Measurements from ENCODE around the gene CEMP1.

CEMP1 gene

GRCh38 chr16:2529961-2530628, 1.1 kb downstream of the CEMP1 start:
- Histone ChIP-seq H3K27ac (no peak overlapping the region), H3K79me2 (peaks cover 3% of the 10 kb centered on the region), H3K36me3 (ENCODE audit: control insufficient read depth, insufficient read depth, low read length) (no peaks in the 10 kb centered on the region), H3K4me3 (ENCODE audit: low read depth, low read length) (no peak overlapping the region), H3K9ac (no peak overlapping the region), H2AFZ (no peak overlapping the region), H3K4me2 (ENCODE audit: low read length) (no peak overlapping the region), H3K9me3 (ENCODE audit: control insufficient read depth, low read length) (no peaks in the 10 kb centered on the region), H3K4me1 (peaks cover 3% of the 10 kb centered on the region), H3K27me3 (ENCODE audit: control insufficient read depth, insufficient read depth, low read length) (no peaks in the 10 kb centered on the region)
- TF ChIP-seq CTCF (IDR thresholded peaks at IDR 0.05): no peak

GRCh38 chr16:2529061-2529931, 1.9 kb downstream of the CEMP1 start:
- no peak overlapping the region for H3K4me2 ChIP-seq (ENCODE audit: low read length)
- H3K27me3 ChIP-seq (ENCODE audit: control insufficient read depth, insufficient read depth, low read length): no peaks in the 10 kb centered on the region
- H3K36me3 ChIP-seq (ENCODE audit: control insufficient read depth, insufficient read depth, low read length): no peaks in the 10 kb centered on the region
- no peaks in the 10 kb centered on the region for H3K9me3 ChIP-seq (ENCODE audit: control insufficient read depth, low read length)
- no peak overlapping the region for H3K9ac ChIP-seq
- H3K4me3 ChIP-seq (ENCODE audit: low read depth, low read length): no peak overlapping the region
- no peak overlapping the region for H2AFZ ChIP-seq
- TF ChIP-seq CTCF (IDR thresholded peaks at IDR 0.05): no peak
- H3K27ac ChIP-seq: no peak overlapping the region
- peaks cover 3% of the 10 kb centered on the region for H3K4me1 ChIP-seq
- H3K79me2 ChIP-seq: peaks cover 3% of the 10 kb centered on the region

DNA sequence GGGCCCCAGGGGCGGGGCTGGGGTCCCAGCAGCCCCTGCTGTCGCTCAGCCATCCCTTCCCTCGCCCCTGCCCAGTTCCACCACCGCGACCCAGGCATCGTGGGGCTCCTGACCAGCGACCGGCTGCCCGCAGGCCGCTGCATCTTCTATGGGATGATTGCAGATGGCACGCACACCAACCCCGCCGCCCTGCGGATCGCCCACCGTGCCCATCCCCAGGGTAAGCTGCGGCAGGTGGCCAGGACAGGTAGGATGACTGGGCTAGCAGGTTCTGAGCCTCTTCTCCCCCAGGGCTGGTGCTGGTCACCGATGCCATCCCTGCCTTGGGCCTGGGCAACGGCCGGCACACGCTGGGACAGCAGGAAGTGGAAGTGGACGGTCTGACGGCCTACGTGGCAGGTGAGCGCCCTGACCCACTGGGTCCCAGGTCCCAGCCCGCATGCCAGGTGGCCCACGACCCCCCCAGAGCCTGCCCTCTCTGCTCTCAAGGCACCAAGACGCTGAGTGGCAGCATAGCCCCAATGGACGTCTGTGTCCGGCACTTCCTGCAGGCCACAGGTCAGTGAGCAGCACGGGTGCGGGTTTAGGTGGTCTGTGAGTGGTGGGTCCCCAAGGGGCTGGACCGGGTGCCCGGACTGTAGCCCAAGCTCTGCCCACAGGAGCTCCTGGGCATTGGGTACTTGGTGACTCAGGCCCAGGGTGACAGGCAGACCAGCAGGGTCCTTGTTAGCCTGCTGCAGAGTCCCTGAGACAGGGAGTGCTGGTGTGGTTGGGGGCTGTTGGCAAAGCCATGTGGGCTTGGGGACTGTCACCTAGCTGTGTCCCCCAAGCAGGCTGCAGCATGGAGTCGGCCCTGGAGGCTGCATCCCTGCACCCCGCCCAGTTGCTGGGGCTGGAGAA, 2.8 kb downstream of the CEMP1 start:
- H3K4me3 ChIP-seq (ENCODE audit: low read depth, low read length): no peak overlapping the region
- no peaks in the 10 kb centered on the region for H3K27me3 ChIP-seq (ENCODE audit: control insufficient read depth, insufficient read depth, low read length)
- H3K4me1 ChIP-seq: peaks cover 3% of the 10 kb centered on the region
- no peak overlapping the region for H2AFZ ChIP-seq
- H3K9ac ChIP-seq: no peak overlapping the region
- peaks cover 3% of the 10 kb centered on the region for H3K79me2 ChIP-seq
- H3K27ac ChIP-seq: no peak overlapping the region
- H3K9me3 ChIP-seq (ENCODE audit: control insufficient read depth, low read length): no peaks in the 10 kb centered on the region
- no peak for TF ChIP-seq CTCF (IDR thresholded peaks at IDR 0.05)
- H3K4me2 ChIP-seq (ENCODE audit: low read length): no peak overlapping the region
- H3K36me3 ChIP-seq (ENCODE audit: control insufficient read depth, insufficient read depth, low read length): no peaks in the 10 kb centered on the region

GRCh38 chr16:2527784-2528100, 3.5 kb downstream of the CEMP1 start:
- no peak for TF ChIP-seq CTCF (IDR thresholded peaks at IDR 0.05)
- no peak overlapping the region for H2AFZ ChIP-seq

More at GRCh38 chr16:2527784-2528100, 3.5 kb downstream of the CEMP1 start:
- Histone ChIP-seq H3K9me3 (ENCODE audit: control insufficient read depth, low read length) (no peaks in the 10 kb centered on the region), H3K9ac (no peak overlapping the region), H3K27ac (no peak overlapping the region), H3K79me2 (peaks cover 3% of the 10 kb centered on the region), H3K4me2 (ENCODE audit: low read length) (no peak overlapping the region), H3K4me1 (peaks cover 3% of the 10 kb centered on the region), H3K4me3 (ENCODE audit: low read depth, low read length) (no peak overlapping the region), H3K36me3 (ENCODE audit: control insufficient read depth, insufficient read depth, low read length) (no peaks in the 10 kb centered on the region), H3K27me3 (ENCODE audit: control insufficient read depth, insufficient read depth, low read length) (no peaks in the 10 kb centered on the region)

Data from parathyroid adenoma (tissue), 2 donors.